Esophagus muscularis mucosa (tissue), 4 donors: ENCODE results near the gene SLC28A1. TPM values are rescaled to one million over a fixed set of nuclear protein-coding genes. Genes with fewer than 3 reads are reported as not detected.

ENCODE experiments used
- DNase-seq: peaks from one replicate; pipeline ENCODE4 v3.0.0-alpha.2; 2017; ENCODE audit errors: extremely low spot score
- H3K27ac ChIP-seq, 4 donors: fragments of 200-600 bp; sonication (generic); replicated peaks in 1 of 4; 1 replicate in 3 of 4; 2 replicates in 1 of 4; pipeline ENCODE4 v1.5.1; 2016 to 2019; ENCODE audit warnings: mild to moderate bottlenecking in 1 of 4
- H3K27me3 ChIP-seq, 4 donors: fragments of 200-600 bp; sonication (generic); one replicate each; pipeline versions ENCODE4 v1.5.1 to v1.6.0; 2016 to 2019
- H3K36me3 ChIP-seq, 4 donors: fragments of 200-600 bp; sonication (generic); one replicate each; pipeline ENCODE4 v1.5.1; 2016 to 2019
- H3K4me1 ChIP-seq, 4 donors: fragments of 200-600 bp; sonication (generic); one replicate each; pipeline ENCODE4 v1.5.1; 2016 to 2019
- H3K4me3 ChIP-seq, 4 donors: fragments of 200-600 bp; sonication (generic); 1 replicate in 2 of 4; 2 replicates in 2 of 4; pipeline ENCODE4 v1.5.1; 2016 to 2019; ENCODE audit warnings: mild to moderate bottlenecking in 4 of 4, moderate library complexity in 1 of 4
- H3K9me3 ChIP-seq, 4 donors: fragments of 200-600 bp; sonication (generic); 1 replicate in 3 of 4; 2 replicates in 1 of 4; pipeline ENCODE4 v1.5.1; 2016 to 2019
- EP300 ChIP-seq: sonication (generic); formaldehyde crosslinking; IDR thresholded peaks from one replicate; pipeline ENCODE4 v1.6.1; 2017; ENCODE audit warnings: antibody characterized with exemption
- POLR2A ChIP-seq: fragments of 450-650 bp; IDR thresholded peaks from one replicate; pipeline ENCODE4 v1.6.1; 2017; ENCODE audit warnings: antibody characterized with exemption, moderate library complexity, mild to moderate bottlenecking, low read depth
- POLR2AphosphoS5 ChIP-seq, 2 donors: sonication (generic); formaldehyde crosslinking; IDR thresholded peaks; one replicate each; pipeline ENCODE4 v1.6.1; 2017; ENCODE audit warnings: antibody characterized with exemption in 2 of 2
- WGBS: methylation state at CpG from one replicate; pipeline ENCODE4 v1.1.5; 2018; 5-methylcytosine and 5-hydroxymethylcytosine counted together
- intact Hi-C: fragments of 100-400 bp; cut with DNase I; formaldehyde crosslinking; loops from one replicate; pipeline ENCODE4 v1.15.1; 2023
- total RNA-seq, 4 donors: library from RNA; depleted of rRNA; stranded (reverse); fragments of >200 nt; gene quantifications; one replicate each; pipeline versions ENCODE4 v1.1.0 to v1.2.1, GENCODE V29; 2016
- TF ChIP-seq, protein P1 (sequence below), 3 experiments: fragments of 200-600 bp in 2 of 3; fragments of 450-650 bp in 1 of 3; sonication (generic) in 2 of 3; IDR thresholded peaks; one replicate each; pipeline ENCODE4 v1.5.1; 2017 to 2019; ENCODE audit warnings: antibody characterized with exemption in 3 of 3, mild to moderate bottlenecking in 2 of 3, moderate library complexity in 1 of 3

The SLC28A1 gene
- total RNA-seq, 4 donors from 2014 or later = 0.23 TPM; not detected in 3

DNA sequence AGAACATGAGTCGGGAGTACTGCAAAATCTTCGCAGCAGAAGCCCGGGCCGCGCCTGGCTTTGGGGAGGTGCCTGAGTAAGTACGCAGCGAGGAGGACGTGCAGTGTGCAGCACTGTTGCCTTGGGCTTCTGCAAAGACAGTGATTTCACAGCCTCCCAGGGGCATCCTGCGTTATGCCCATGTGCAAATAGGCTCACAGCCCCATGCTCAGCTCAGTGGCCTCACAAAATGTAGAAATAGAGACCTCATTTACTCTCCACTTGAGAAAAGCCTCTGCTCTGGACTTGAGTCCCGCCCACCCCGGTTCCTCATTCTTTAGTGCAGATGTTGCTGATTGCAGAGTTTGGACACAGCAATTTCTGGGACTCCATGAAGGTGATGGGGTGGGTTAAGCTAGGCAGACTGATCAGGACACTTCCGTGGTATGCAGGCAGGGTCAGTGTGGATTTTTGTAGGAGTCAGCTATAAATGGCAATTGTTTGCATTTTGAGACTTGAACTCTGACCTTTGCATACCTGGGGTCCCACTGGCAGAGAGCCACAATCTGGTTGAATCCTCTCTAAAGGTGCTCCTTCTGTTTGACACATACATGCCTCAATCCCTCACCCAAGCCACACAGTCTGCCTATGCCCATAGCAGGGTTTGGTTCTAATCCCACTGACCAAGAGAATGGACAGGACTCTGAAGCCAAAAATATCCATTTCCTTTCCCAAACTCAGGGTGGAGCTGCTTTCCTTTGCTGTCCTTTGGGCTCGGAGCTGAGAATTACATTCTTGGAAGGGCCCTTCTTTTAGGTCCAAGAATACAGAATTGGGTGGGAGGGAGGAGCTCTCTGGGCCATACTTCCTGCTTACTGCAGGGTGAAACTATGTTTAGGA is 20.7 kb upstream of the SLC28A1 start:
- H3K36me3 ChIP-seq = peaks cover 10 to 78% (median 60%) of the 10 kb centered on the region in 4 donors
- peaks cover 12 to 18% (median 14%) of the 10 kb centered on the region in 4 donors for H3K4me1 ChIP-seq
- intact Hi-C loops = no loop called here
- no peaks in the 10 kb centered on the region for H3K27me3 ChIP-seq
- H3K9me3 ChIP-seq = no peaks in the 10 kb centered on the region
- no peak overlapping the region for H3K27ac ChIP-seq
- H3K4me3 ChIP-seq = no peak overlapping the region
- 82% methylated on average over 12 of the region's 13 CpGs for whole genome bisulfite sequencing
- TF ChIP-seq, protein P1, sequence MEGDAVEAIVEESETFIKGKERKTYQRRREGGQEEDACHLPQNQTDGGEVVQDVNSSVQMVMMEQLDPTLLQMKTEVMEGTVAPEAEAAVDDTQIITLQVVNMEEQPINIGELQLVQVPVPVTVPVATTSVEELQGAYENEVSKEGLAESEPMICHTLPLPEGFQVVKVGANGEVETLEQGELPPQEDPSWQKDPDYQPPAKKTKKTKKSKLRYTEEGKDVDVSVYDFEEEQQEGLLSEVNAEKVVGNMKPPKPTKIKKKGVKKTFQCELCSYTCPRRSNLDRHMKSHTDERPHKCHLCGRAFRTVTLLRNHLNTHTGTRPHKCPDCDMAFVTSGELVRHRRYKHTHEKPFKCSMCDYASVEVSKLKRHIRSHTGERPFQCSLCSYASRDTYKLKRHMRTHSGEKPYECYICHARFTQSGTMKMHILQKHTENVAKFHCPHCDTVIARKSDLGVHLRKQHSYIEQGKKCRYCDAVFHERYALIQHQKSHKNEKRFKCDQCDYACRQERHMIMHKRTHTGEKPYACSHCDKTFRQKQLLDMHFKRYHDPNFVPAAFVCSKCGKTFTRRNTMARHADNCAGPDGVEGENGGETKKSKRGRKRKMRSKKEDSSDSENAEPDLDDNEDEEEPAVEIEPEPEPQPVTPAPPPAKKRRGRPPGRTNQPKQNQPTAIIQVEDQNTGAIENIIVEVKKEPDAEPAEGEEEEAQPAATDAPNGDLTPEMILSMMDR (IDR thresholded peaks at IDR 0.05) = peak in 2 of 3 experiments; percentile 20 to 21
- TF ChIP-seq EP300 = no peak
- no peak for DNase-seq

DNA sequence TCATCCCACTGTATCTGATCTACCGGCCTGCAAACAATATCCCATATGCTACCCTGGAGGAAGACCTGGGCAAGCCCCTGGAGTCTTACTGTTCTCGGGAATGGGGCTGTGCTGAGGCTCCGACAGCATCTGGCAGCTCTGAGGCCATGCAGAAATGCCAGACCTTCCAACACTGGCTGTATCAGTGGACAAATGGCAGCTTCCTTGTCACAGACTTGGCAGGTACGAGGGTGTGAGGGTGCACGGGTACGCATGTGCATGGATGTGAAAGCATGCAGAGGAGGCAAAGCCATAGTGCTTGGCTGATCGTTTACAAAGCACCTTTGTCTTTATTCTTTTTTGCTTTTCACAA is 20.0 kb upstream of the SLC28A1 start:
- DNase-seq = no peak
- peaks cover 12 to 78% (median 60%) of the 10 kb centered on the region in 4 donors for H3K36me3 ChIP-seq
- intact Hi-C loops = no loop called here
- no peak overlapping the region for H3K27ac ChIP-seq
- H3K4me3 ChIP-seq = no peak overlapping the region
- 64% methylated on average over 7 of the region's 7 CpGs for WGBS
- H3K27me3 ChIP-seq = no peaks in the 10 kb centered on the region
- H3K9me3 ChIP-seq = no peaks in the 10 kb centered on the region
- TF ChIP-seq, protein P1 (IDR thresholded peaks at IDR 0.05) = no peak
- no peak for TF ChIP-seq EP300
- TF ChIP-seq POLR2AphosphoS5 (IDR thresholded peaks at IDR 0.05) = no peak
- TF ChIP-seq POLR2A = no peak
- peaks cover 12 to 18% (median 14%) of the 10 kb centered on the region in 4 donors for H3K4me1 ChIP-seq

DNA sequence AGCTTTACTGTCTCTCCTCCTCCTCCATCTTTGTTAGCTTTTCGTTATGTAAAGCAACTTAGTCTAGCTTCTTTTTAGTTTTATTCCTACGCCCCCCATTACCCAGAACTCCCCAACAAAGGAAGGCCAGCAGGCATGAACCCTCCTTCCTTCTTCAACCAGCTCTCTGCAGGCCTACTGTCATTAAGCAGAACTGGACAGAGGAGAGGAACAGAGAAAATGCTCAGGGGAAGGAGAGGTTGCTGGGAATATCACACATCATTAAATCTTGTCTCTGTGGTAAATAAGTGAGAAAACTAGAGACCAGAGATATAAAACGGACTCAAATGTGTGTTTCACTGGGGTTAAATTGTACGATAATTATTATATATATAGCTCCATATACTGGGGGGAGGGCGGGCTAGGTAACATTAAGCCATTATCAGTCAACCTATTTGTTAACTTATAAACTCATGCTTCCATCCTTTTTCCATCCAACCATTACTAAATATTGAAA is 19.3 kb upstream of the SLC28A1 start:
- intact Hi-C loops = no loop called here
- DNase-seq = no peak
- TF ChIP-seq, protein P1 (IDR thresholded peaks at IDR 0.05) = no peak
- TF ChIP-seq POLR2AphosphoS5 (IDR thresholded peaks at IDR 0.05) (no peak), POLR2A (no peak), EP300 (no peak)
- Histone ChIP-seq H3K4me3 (no peak overlapping the region), H3K27me3 (no peaks in the 10 kb centered on the region), H3K4me1 (peaks cover 12 to 18% (median 14%) of the 10 kb centered on the region in 4 donors), H3K36me3 (peaks cover 12 to 75% (median 57%) of the 10 kb centered on the region in 4 donors), H3K27ac (no peak overlapping the region), H3K9me3 (no peaks in the 10 kb centered on the region)
- WGBS = 87% methylated on average over 5 of the region's 5 CpGs

DNA sequence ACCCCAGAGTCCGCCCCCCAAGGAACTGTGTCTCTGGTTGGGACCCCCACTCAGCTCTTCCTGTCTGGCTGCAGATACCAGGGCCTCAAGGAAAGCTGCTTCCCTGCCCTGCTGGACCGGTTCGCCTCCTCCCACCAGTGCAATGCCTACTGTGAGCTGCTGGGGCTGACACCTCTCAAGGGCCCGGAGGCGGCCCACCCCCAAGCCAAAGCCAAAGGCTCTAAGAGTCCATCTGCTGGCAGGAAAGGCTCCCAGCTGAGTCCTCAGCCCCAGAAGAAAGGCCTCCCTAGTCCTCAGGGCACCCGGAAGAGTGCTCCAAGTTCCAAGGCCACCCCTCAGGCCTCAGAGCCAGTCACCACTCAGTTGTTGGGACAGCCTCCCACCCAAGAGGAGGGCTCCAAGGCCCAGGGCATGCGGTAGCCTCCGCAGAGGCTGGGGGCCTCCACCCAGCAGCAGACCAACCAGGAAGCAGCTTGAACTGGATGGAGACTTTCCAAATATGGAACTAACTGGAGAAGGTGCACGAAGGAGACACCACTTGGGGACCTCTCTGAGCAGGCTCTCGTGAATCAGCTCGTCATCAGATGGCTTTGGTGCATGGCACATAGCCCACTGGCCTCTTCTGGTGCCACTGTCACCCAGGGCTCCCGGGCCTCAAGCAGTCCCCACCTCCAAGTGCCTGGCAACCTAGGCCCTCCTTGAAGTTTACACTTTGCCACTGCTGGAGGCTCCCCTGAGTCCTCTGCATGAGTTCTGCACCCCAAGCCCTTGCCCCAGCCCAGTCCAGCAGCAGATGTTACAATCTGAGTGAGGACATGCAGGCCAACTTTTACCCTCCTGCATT is 16.2 kb upstream of the SLC28A1 start:
- H3K36me3 ChIP-seq = peaks cover 12 to 61% (median 42%) of the 10 kb centered on the region in 4 donors
- H3K27ac ChIP-seq = no peak overlapping the region
- H3K9me3 ChIP-seq = no peaks in the 10 kb centered on the region
- WGBS = 83% methylated on average over 2 of the region's 12 CpGs
- intact Hi-C loops = no loop called here
- DNase-seq = no peak
- TF ChIP-seq, protein P1 (IDR thresholded peaks at IDR 0.05) = no peak
- no peaks in the 10 kb centered on the region for H3K27me3 ChIP-seq
- no peak overlapping the region for H3K4me3 ChIP-seq
- peaks cover 12 to 14% (median 13%) of the 10 kb centered on the region in 4 donors for H3K4me1 ChIP-seq
